ENCODE measurements around the gene SAMD14. TPM values are rescaled to one million over a fixed set of nuclear protein-coding genes. Genes with fewer than 3 reads are reported as not detected.

The SAMD14 gene
- total RNA-seq, 1 donor, result 1.1 TPM

- no peak for DNase-seq (ENCODE audit: low read depth in 2 of 3, low spot score in 2 of 3)
Measured at GRCh38 chr17:50165466-50165865, 35.5 kb upstream of the SAMD14 start.

GRCh38 chr17:50165066-50165465 is 35.1 kb upstream of the SAMD14 start:
- DNase-seq (ENCODE audit: low read depth in 2 of 3, low spot score in 2 of 3), result no peak

- no peak for DNase-seq (ENCODE audit: low read depth in 2 of 3, low spot score in 2 of 3)
Measured at GRCh38 chr17:50164697-50164988, 34.7 kb upstream of the SAMD14 start.

GRCh38 chr17:50163843-50164696 is 34.1 kb upstream of the SAMD14 start:
- peak in 1 of 3 donors; percentile 47 for DNase-seq (ENCODE audit: low read depth in 2 of 3, low spot score in 2 of 3)

GRCh38 chr17:50162466-50163254 is 32.7 kb upstream of the SAMD14 start:
- DNase-seq (ENCODE audit: low read depth in 2 of 3, low spot score in 2 of 3), result no peak

- DNase-seq (ENCODE audit: low read depth in 2 of 3, low spot score in 2 of 3), result no peak
Measured at GRCh38 chr17:50161911-50162288, 31.9 kb upstream of the SAMD14 start.

- DNase-seq (ENCODE audit: low read depth in 2 of 3, low spot score in 2 of 3), result peak; percentile 91 to 96 (median 94)
Measured at GRCh38 chr17:50161023-50161910, 31.3 kb upstream of the SAMD14 start.

GRCh38 chr17:50157891-50158290 is 27.9 kb upstream of the SAMD14 start:
- no peak for DNase-seq (ENCODE audit: low read depth in 2 of 3, low spot score in 2 of 3)

- no peak for DNase-seq (ENCODE audit: low read depth in 2 of 3, low spot score in 2 of 3)
Measured at GRCh38 chr17:50155115-50155819, 25.3 kb upstream of the SAMD14 start.

- DNase-seq (ENCODE audit: low read depth in 2 of 3, low spot score in 2 of 3), result no peak
Measured at GRCh38 chr17:50154604-50155003, 24.6 kb upstream of the SAMD14 start.

- DNase-seq (ENCODE audit: low read depth in 2 of 3, low spot score in 2 of 3), result peak in 1 of 3 donors; percentile 32
Measured at GRCh38 chr17:50153650-50154575, 24.0 kb upstream of the SAMD14 start.

GRCh38 chr17:50152736-50153135 is 22.8 kb upstream of the SAMD14 start:
- DNase-seq (ENCODE audit: low read depth in 2 of 3, low spot score in 2 of 3), result no peak

- DNase-seq (ENCODE audit: low read depth in 2 of 3, low spot score in 2 of 3), result peak in 2 of 3 donors; percentile 50 to 67
Measured at GRCh38 chr17:50151937-50152547, 22.1 kb upstream of the SAMD14 start.

- peak in 2 of 3 donors; percentile 94 for DNase-seq (ENCODE audit: low read depth in 2 of 3, low spot score in 2 of 3)
Measured at GRCh38 chr17:50151041-50151936, 21.3 kb upstream of the SAMD14 start.

GRCh38 chr17:50150354-50151040 is 20.5 kb upstream of the SAMD14 start, which contains the start of gene PPP1R9B:
Gene PPP1R9B (minus strand): TSS chr17:50150677. CDS start chr17:50150513, 164 bp downstream.
- DNase-seq (ENCODE audit: low read depth in 2 of 3, low spot score in 2 of 3), result no peak

GRCh38 chr17:50149417-50150353 is 19.7 kb upstream of the SAMD14 start:
- DNase-seq (ENCODE audit: low read depth in 2 of 3, low spot score in 2 of 3), result peak in 2 of 3 donors; percentile 42 to 47
